Fibroblast of gingiva (primary cell): ENCODE measurements around the gene BLTP1.

Experiments
- DNase-seq: peaks from one replicate; pipeline ENCODE4 v3.0.0-alpha.2; 2011; ENCODE audit warnings: low read depth

The BLTP1 gene

DNA sequence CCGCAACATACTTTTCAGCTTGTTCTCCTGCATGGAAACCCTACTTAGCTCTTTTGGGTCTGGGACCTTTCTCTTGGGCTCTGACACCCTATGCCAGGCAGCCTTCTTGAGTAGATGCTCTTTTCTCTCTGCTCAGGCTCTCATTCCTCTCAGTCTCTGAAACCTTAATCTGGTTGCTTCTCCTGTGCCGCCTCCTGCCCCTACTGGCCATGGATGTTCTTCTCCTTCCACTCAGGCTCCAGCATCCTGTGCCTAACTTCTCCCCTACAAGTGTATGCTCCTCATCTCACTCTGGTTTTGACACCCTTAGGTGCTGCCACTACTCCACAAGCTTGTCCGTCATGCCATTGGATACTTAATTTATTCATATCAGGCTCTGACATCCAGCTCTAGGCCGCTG lies 15.2 kb downstream of the BLTP1 start:
- DNase-seq: no peak

DNA sequence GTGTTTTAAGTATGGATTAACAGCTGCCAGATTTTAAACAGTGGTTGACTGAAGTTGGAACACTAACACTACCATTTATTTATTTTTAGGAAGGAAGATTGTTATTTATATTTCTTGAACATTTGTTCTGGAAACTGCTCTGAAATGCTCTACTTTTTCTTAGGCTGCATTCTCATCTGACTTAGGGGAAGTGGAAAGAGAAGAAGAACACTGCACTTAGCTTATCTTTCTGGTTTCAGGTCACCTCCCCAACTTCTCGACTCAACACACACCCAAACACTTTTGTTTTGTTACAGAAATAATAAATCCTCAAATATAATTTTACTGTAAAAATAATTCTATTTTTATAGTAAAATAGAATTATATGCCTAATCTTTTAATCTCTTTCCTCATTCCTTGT lies 18.6 kb downstream of the BLTP1 start:
- DNase-seq: no peak

DNA sequence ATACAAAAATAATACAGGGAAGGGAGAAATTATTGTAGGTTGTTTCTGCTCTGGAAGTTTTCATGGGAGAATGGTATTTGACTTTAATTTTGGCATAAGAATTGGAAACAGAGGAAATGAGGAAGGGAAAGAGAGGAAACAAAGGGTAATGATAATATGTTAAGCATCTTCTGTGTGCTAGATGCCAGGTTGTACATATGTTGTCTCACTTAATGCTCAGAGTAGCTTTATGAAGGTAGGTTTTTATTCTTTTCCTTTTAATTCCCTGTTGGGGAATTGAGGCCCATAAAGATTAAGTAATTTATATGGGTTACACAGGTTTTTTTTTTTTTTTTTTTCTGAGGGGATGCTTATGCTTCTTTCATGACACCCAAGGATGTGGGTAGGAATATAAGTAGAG lies 19.2 kb downstream of the BLTP1 start:
- DNase-seq: no peak

DNA sequence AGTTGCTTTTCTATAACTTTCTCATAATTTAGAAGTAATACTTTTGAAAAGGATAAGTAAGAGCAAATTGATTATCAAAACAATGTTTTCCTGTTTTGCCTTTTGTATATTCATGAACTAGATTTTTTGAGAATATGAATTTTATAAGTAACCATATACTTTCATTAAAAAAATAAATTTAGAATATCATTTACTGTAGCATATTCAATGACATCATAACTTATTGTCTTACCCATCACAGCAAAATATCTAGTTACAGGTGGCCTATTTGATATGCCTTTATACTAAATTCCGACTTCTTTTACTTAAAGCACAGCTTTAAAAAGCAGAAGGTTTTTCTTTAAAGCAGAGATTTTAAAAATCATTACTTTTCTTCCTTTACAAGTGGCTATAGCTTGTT lies 20.1 kb downstream of the BLTP1 start:
- DNase-seq: no peak

DNA sequence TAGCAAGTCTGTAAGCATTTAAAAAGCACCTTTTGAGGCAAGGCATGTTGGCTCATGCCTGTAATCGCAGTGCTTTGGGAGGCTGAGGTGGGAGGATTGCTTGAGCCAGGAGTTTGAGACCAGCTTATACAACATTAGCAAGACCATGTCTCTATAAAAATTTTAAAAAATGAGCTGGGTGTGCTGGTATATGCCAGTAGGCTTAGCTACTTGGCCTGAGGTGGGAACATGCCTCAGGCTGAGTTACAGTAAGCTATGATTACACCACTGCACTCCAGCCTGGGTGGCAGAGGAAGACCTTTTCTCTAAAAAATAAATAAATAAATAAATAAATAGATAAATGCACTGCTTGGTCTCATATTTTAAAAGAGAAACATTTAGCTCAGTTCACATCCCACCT lies 26.8 kb downstream of the BLTP1 start:
- DNase-seq: no peak

DNA sequence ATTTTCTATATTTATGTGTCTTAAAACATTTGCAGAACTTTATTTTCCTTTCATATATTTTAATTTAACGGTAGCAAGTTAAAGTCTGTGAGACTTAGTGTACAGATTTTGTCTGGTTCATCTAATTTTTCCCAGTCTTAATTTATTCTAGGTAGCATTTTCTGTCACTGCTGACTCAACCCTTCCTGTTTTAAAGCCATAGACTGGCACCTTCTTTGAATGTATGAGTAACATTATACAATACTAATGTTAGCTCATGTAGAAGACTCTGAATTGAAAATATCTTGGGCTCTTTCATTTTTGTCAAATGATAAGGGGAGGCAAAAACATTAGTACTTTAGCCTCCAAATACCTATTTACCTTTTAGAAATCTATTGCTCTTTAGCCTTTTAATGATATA lies 43.6 kb downstream of the BLTP1 start:
- DNase-seq: no peak
